Liver (tissue), 9 donors: ENCODE measurements around the gene GFPT2. TPM values are rescaled to one million over a fixed set of nuclear protein-coding genes. Genes with fewer than 3 reads are reported as not detected.

Experiments used
- DNase-seq: peaks from one replicate; pipeline ENCODE4 v3.0.0-alpha.2; 2017; ENCODE audit warnings: low spot score
- H3K27ac ChIP-seq, 2 donors: one replicate each; pipeline ENCODE4 v1.7.0; 2013; ENCODE audit warnings: inconsistent platforms in 2 of 2, low read length in 2 of 2, control low read depth in 1 of 2, low read depth in 1 of 2, mild to moderate bottlenecking in 1 of 2
- H3K27me3 ChIP-seq, 4 donors: one replicate each; pipeline versions ENCODE4 v1.6.1 to v1.7.0; 2013; ENCODE audit warnings: low read length in 3 of 4, inconsistent platforms in 1 of 4, mild to moderate bottlenecking in 1 of 4, moderate library complexity in 1 of 4; ENCODE audit not compliant: control insufficient read depth in 4 of 4, insufficient read depth in 4 of 4
- H3K36me3 ChIP-seq, 4 donors: one replicate each; pipeline versions ENCODE4 v1.6.1 to v1.7.0; 2013; ENCODE audit warnings: low read length in 3 of 4, mild to moderate bottlenecking in 3 of 4, low read depth in 1 of 4, moderate library complexity in 1 of 4; ENCODE audit not compliant: control insufficient read depth in 4 of 4, insufficient read depth in 3 of 4
- H3K4me1 ChIP-seq, 4 donors: one replicate each; pipeline versions ENCODE4 v1.6.1 to v1.7.0; 2013; ENCODE audit warnings: low read length in 3 of 4, mild to moderate bottlenecking in 3 of 4, moderate library complexity in 1 of 4; ENCODE audit not compliant: control insufficient read depth in 4 of 4, insufficient read depth in 4 of 4
- H3K4me3 ChIP-seq, 3 donors: one replicate each; pipeline versions ENCODE4 v1.6.1 to v1.7.0; 2013; ENCODE audit warnings: low read length in 3 of 3, control low read depth in 1 of 3, low read depth in 1 of 3, mild to moderate bottlenecking in 1 of 3
- H3K9ac ChIP-seq, 2 donors: one replicate each; pipeline ENCODE4 v1.7.0; 2013; ENCODE audit warnings: low read length in 2 of 2, mild to moderate bottlenecking in 2 of 2, moderate library complexity in 2 of 2, control low read depth in 1 of 2, low read depth in 1 of 2
- H3K9me3 ChIP-seq, 4 donors: one replicate each; pipeline versions ENCODE4 v1.6.1 to v1.7.0; 2013; ENCODE audit warnings: low read length in 3 of 4; ENCODE audit not compliant: control insufficient read depth in 4 of 4
- ATF3 ChIP-seq: IDR thresholded peaks from 2 replicates; pipeline ENCODE4 v1.6.1; 2016; ENCODE audit warnings: antibody characterized with exemption
- CTCF ChIP-seq: fragments of 150-350 bp; IDR thresholded peaks from 2 replicates; pipeline ENCODE4 v1.5.1; 2017; ENCODE audit warnings: improper control_type of control experiment, low read depth, low read length; ENCODE audit not compliant: missing input control
- EGR1 ChIP-seq, 2 donors: IDR thresholded peaks; 2 replicates each; pipeline ENCODE4 v1.6.1; 2016 to 2018; ENCODE audit warnings: antibody characterized with exemption in 2 of 2, low read depth in 2 of 2
- FOXA1 ChIP-seq: IDR thresholded peaks from 2 replicates; pipeline ENCODE4 v1.6.1; 2016; ENCODE audit warnings: antibody characterized with exemption
- FOXA2 ChIP-seq: IDR thresholded peaks from 2 replicates; pipeline ENCODE4 v1.6.1; 2016; ENCODE audit warnings: antibody characterized with exemption
- GABPA ChIP-seq, 2 donors: IDR thresholded peaks in 1 of 2; conservative IDR thresholded peaks in 1 of 2; 2 replicates each; pipeline ENCODE4 v1.6.1; 2016; ENCODE audit warnings: antibody characterized with exemption in 2 of 2, mild to moderate bottlenecking in 1 of 2, moderate library complexity in 1 of 2
- HNF4A ChIP-seq, 2 donors: conservative IDR thresholded peaks; 2 replicates each; pipeline ENCODE4 v1.6.1; 2016; ENCODE audit warnings: antibody characterized with exemption in 2 of 2, mild to moderate bottlenecking in 2 of 2
- HNF4G ChIP-seq: IDR thresholded peaks from 2 replicates; pipeline ENCODE4 v1.6.1; 2016; ENCODE audit warnings: antibody characterized with exemption
- JUND ChIP-seq, 2 donors: IDR thresholded peaks; 2 replicates each; pipeline ENCODE4 v1.6.1; 2016; ENCODE audit warnings: antibody characterized with exemption in 2 of 2
- MAX ChIP-seq: IDR thresholded peaks from 2 replicates; pipeline ENCODE4 v1.6.1; 2016; ENCODE audit warnings: antibody characterized with exemption
- NR2F2 ChIP-seq: IDR thresholded peaks from 2 replicates; pipeline ENCODE4 v1.6.1; 2016; ENCODE audit warnings: antibody characterized with exemption
- RAD21 ChIP-seq, 2 donors: IDR thresholded peaks; 2 replicates each; pipeline ENCODE4 v1.6.1; 2016; ENCODE audit warnings: antibody characterized with exemption in 2 of 2, mild to moderate bottlenecking in 2 of 2
- RXRA ChIP-seq, 2 donors: IDR thresholded peaks; 2 replicates each; pipeline ENCODE4 v1.6.1; 2017 to 2018; ENCODE audit warnings: antibody characterized with exemption in 2 of 2, mild to moderate bottlenecking in 1 of 2
- SP1 ChIP-seq: IDR thresholded peaks from 2 replicates; pipeline ENCODE4 v1.6.1; 2018; ENCODE audit warnings: antibody characterized with exemption, mild to moderate bottlenecking
- TAF1 ChIP-seq: conservative IDR thresholded peaks from 2 replicates; pipeline ENCODE4 v1.6.1; 2016; ENCODE audit warnings: antibody characterized with exemption, mild to moderate bottlenecking
- YY1 ChIP-seq: IDR thresholded peaks from 2 replicates; pipeline ENCODE4 v1.6.1; 2016; ENCODE audit warnings: antibody characterized with exemption, mild to moderate bottlenecking
- WGBS: extraction: QIAGEN DNeasy Blood & Tissue Kit; methylation state at CpG from one replicate; pipeline ENCODE4 v1.1.7; 2013; 5-methylcytosine and 5-hydroxymethylcytosine counted together
- polyA plus RNA-seq, 2 donors: library from polyadenylated mRNA; stranded (reverse) in 1 of 2; unstranded in 1 of 2; fragments of 200-250 nt in 1 of 2; fragments of >200 nt in 1 of 2; fragmentation: Nextera tagmentation in 1 of 2; extraction: Ambion mirVana in 1 of 2; gene quantifications; one replicate each; pipeline versions ENCODE4 v1.2.1 to v1.2.3, GENCODE V29; 2013 to 2015
- total RNA-seq, 2 donors: library from RNA; depleted of rRNA; stranded (reverse); fragments of >200 nt; gene quantifications; one replicate each; pipeline ENCODE4 v1.2.3, GENCODE V29; 2014
- donor health status: healthy.
- donor health status: healthy.
- donor health status: healthy.
- donor health status: healthy.
- donor health status: healthy.

GFPT2 gene
- total and polyA plus RNA-seq, 4 donors = 0.32 to 1.8 (median 0.54) TPM

GRCh38 chr5:180283026-180283615, 70.0 kb downstream of the GFPT2 start:
- Histone ChIP-seq H3K4me1 (no peaks in the 10 kb centered on the region), H3K36me3 (peaks cover 7 to 58% (median 40%) of the 10 kb centered on the region in 4 donors), H3K27ac (no peak overlapping the region), H3K9ac (no peak overlapping the region), H3K4me3 (peak overlapping the region in 2 of 3 donors; percentile 40 to 67), H3K9me3 (peaks cover 6 to 29% (median 24%) of the 10 kb centered on the region in 4 donors), H3K27me3 (no peaks in the 10 kb centered on the region)
- WGBS = 89% methylated on average over 10 of the region's 10 CpGs
- TF ChIP-seq RAD21 (IDR thresholded peaks at IDR 0.05) (no peak), RXRA (IDR thresholded peaks at IDR 0.05) (no peak), HNF4A (conservative IDR thresholded peaks at IDR 0.05) (no peak), FOXA2 (no peak), GABPA (IDR thresholded peaks at IDR 0.05 in 1 of 2, conservative IDR thresholded peaks at IDR 0.05 in 1 of 2) (no peak), EGR1 (IDR thresholded peaks at IDR 0.05; ENCODE audit: low read depth in 2 of 2) (no peak), HNF4G (no peak), MAX (no peak)
- DNase-seq = no peak

- WGBS = 99% methylated on average over 9 of the region's 9 CpGs
These were observed 70.9 kb downstream of the GFPT2 start for GRCh38 chr5:180282281-180282680.

GRCh38 chr5:180281706-180282105, 71.4 kb downstream of the GFPT2 start:
- Histone ChIP-seq H3K27me3 (no peaks in the 10 kb centered on the region), H3K9ac (no peak overlapping the region), H3K9me3 (peaks cover 9 to 36% (median 31%) of the 10 kb centered on the region in 4 donors), H3K27ac (no peak overlapping the region), H3K4me1 (no peaks in the 10 kb centered on the region), H3K4me3 (peak overlapping the region in 1 of 3 donors; percentile 31), H3K36me3 (peaks cover 8 to 70% (median 53%) of the 10 kb centered on the region in 4 donors)
- no peak for DNase-seq
- WGBS = 93% methylated on average over 10 of the region's 10 CpGs
- no peak for TF ChIP-seq NR2F2

More at GRCh38 chr5:180282281-180282680, 70.9 kb downstream of the GFPT2 start:
- no peaks in the 10 kb centered on the region for H3K4me1 ChIP-seq
- H3K36me3 ChIP-seq = peaks cover 7 to 65% (median 48%) of the 10 kb centered on the region in 4 donors
- DNase-seq = no peak
- peaks cover 7 to 33% (median 28%) of the 10 kb centered on the region in 4 donors for H3K9me3 ChIP-seq
- no peak overlapping the region for H3K27ac ChIP-seq
- no peak overlapping the region for H3K9ac ChIP-seq
- H3K27me3 ChIP-seq = no peaks in the 10 kb centered on the region
- TF ChIP-seq FOXA2 (no peak), FOXA1 (no peak)
- H3K4me3 ChIP-seq = peak overlapping the region in 2 of 3 donors; percentile 40 to 67

GRCh38 chr5:180274695-180275094, 78.4 kb downstream of the GFPT2 start:
- H3K9me3 ChIP-seq = peaks cover 29 to 70% (median 40%) of the 10 kb centered on the region in 4 donors
- DNase-seq = no peak
- 100% methylated on average over 1 of the region's 1 CpG for WGBS
- no peaks in the 10 kb centered on the region for H3K27me3 ChIP-seq
- H3K36me3 ChIP-seq = peaks cover 7 to 60% (median 46%) of the 10 kb centered on the region in 4 donors
- H3K4me3 ChIP-seq = peak overlapping the region in 2 of 3 donors; percentile 12 to 52
- no peaks in the 10 kb centered on the region for H3K4me1 ChIP-seq
- H3K27ac ChIP-seq = no peak overlapping the region
- TF ChIP-seq FOXA2 (no peak), JUND (IDR thresholded peaks at IDR 0.05) (no peak), TAF1 (no peak), HNF4G (no peak), EGR1 (IDR thresholded peaks at IDR 0.05; ENCODE audit: low read depth in 2 of 2) (no peak), YY1 (no peak), ATF3 (no peak), SP1 (no peak), HNF4A (conservative IDR thresholded peaks at IDR 0.05) (no peak), CTCF (no peak), RXRA (IDR thresholded peaks at IDR 0.05) (no peak)
- H3K9ac ChIP-seq = no peak overlapping the region
